CD1c-positive myeloid dendritic cell (primary cell): ENCODE results near the gene RPS6KA5.
"Not testable (repeated sequence)": the region's sequence is repeated elsewhere in the genome, so short reads cannot be mapped to it uniquely, and the experiment has no call there.

Source experiments
- DNase-seq: peaks from one replicate; pipeline ENCODE4 v3.0.0-alpha.2; 2016; ENCODE audit errors: extremely low spot score

The RPS6KA5 gene

GRCh38 chr14:90987140-90987539, 73.3 kb downstream of the RPS6KA5 start:
- DNase-seq: no peak

- DNase-seq: no peak
Observed at GRCh38 chr14:90986510-90986909, 73.9 kb downstream of the RPS6KA5 start.

- no peak for DNase-seq
Observed at GRCh38 chr14:90985601-90986242, 74.7 kb downstream of the RPS6KA5 start.

- DNase-seq: no peak
Observed at GRCh38 chr14:90983560-90983959, 76.9 kb downstream of the RPS6KA5 start.

GRCh38 chr14:90981636-90982035, 78.8 kb downstream of the RPS6KA5 start:
- DNase-seq: no peak

GRCh38 chr14:90980636-90981035, 79.8 kb downstream of the RPS6KA5 start:
- DNase-seq: not testable (repeated sequence)

- no peak for DNase-seq
Observed at GRCh38 chr14:90979515-90979914, 80.9 kb downstream of the RPS6KA5 start.

- DNase-seq: no peak
Observed at GRCh38 chr14:90976101-90976500, 84.3 kb downstream of the RPS6KA5 start.

GRCh38 chr14:90971687-90972086, 88.8 kb downstream of the RPS6KA5 start:
- DNase-seq: no peak

GRCh38 chr14:90970167-90970600, 90.3 kb downstream of the RPS6KA5 start:
- DNase-seq: peak; percentile 51

- peak; percentile 79 for DNase-seq
Observed at GRCh38 chr14:90969531-90970166, 90.8 kb downstream of the RPS6KA5 start.

GRCh38 chr14:90968025-90968424, 92.4 kb downstream of the RPS6KA5 start:
- no peak for DNase-seq

GRCh38 chr14:90966493-90966892, 93.9 kb downstream of the RPS6KA5 start:
- no peak for DNase-seq

GRCh38 chr14:90965765-90966164, 94.7 kb downstream of the RPS6KA5 start:
- no peak for DNase-seq

GRCh38 chr14:90963343-90963742, 97.1 kb downstream of the RPS6KA5 start:
- DNase-seq: no peak

- no peak for DNase-seq
Observed at GRCh38 chr14:90962505-90963109, 97.8 kb downstream of the RPS6KA5 start.

GRCh38 chr14:90960818-90961217, 99.6 kb downstream of the RPS6KA5 start:
- no peak for DNase-seq

GRCh38 chr14:90959344-90959743, 101.1 kb downstream of the RPS6KA5 start:
- DNase-seq: no peak

GRCh38 chr14:90956273-90956672, 104.2 kb downstream of the RPS6KA5 start:
- no peak for DNase-seq

- DNase-seq: not testable (repeated sequence)
Observed at GRCh38 chr14:90953643-90954042, 106.8 kb downstream of the RPS6KA5 start.

GRCh38 chr14:90943367-90943766, 117.1 kb downstream of the RPS6KA5 start:
- DNase-seq: no peak

GRCh38 chr14:90942511-90942910, 117.9 kb downstream of the RPS6KA5 start:
- no peak for DNase-seq

- no peak for DNase-seq
Observed at GRCh38 chr14:90941706-90942105, 118.7 kb downstream of the RPS6KA5 start.
